ENCODE data around the gene SNRPB. TPM values are rescaled to one million over a fixed set of nuclear protein-coding genes. Genes with fewer than 3 reads are reported as not detected.

SNRPB gene
- total RNA-seq, 1 experiment from 2014 or later = 462 TPM

- Histone ChIP-seq H3K79me2 (ENCODE audit: insufficient read depth, low read length) (no peaks in the 10 kb centered on the region), H3K79me1 (ENCODE audit: insufficient read depth, low read depth, low read length, poor library complexity, severe bottlenecking) (no peaks in the 10 kb centered on the region), H3K4me1 (ENCODE audit: insufficient read depth, low read length) (no peaks in the 10 kb centered on the region), H3T11ph (ENCODE audit: low read length) (no peak overlapping the region), H3K27ac (ENCODE audit: insufficient read length, low read depth, low read length) (no peak overlapping the region), H3K4ac (ENCODE audit: low read depth, low read length) (no peak overlapping the region), H2BK15ac (ENCODE audit: low read depth, low read length) (no peak overlapping the region), H3K9ac (ENCODE audit: extremely low read depth, insufficient read length, low read length) (no peak overlapping the region), H3K4me2 (ENCODE audit: insufficient read depth, insufficient read length, low read length) (no peak overlapping the region), H2AFZ (ENCODE audit: low read length) (no peak overlapping the region), H3K27me3 (ENCODE audit: insufficient read depth, low read length) (peaks cover 38% of the 10 kb centered on the region; the same call in 1 of the 2 replicates), H2BK20ac (ENCODE audit: low read depth, low read length, poor library complexity, severe bottlenecking) (no peak overlapping the region), H2AK5ac (ENCODE audit: insufficient read length, low read length) (no peak overlapping the region), H2BK120ac (ENCODE audit: low read depth, low read length, poor library complexity, severe bottlenecking) (no peak overlapping the region), H3K56ac (ENCODE audit: insufficient read length, low read depth, low read length) (no peak overlapping the region), H2BK5ac (ENCODE audit: insufficient read length, low read length) (no peak overlapping the region), H3K18ac (ENCODE audit: insufficient read length, low read depth, low read length) (no peak overlapping the region), H3K23ac (ENCODE audit: insufficient read length, low read depth, low read length) (no peak overlapping the region), H4K20me1 (ENCODE audit: control insufficient read depth, insufficient read depth, insufficient read length) (no peaks in the 10 kb centered on the region), H4K91ac (ENCODE audit: insufficient read length, low read depth, low read length) (no peak overlapping the region), H3K14ac (ENCODE audit: insufficient read depth, low read length) (no peak overlapping the region), H4K5ac (ENCODE audit: insufficient read length, low read depth, low read length) (no peak overlapping the region), H4K8ac (replicated peaks; ENCODE audit: insufficient read length, low read depth, low read length) (no peak overlapping the region), H2BK12ac (ENCODE audit: insufficient read length, low read depth, low read length) (no peak overlapping the region), H3K23me2 (ENCODE audit: insufficient read length, low read depth, low read length, poor library complexity, severe bottlenecking) (no peaks in the 10 kb centered on the region), H3K9me3 (ENCODE audit: control insufficient read depth, low read depth, low read length) (no peaks in the 10 kb centered on the region)
- H3K27me3 Mint-ChIP-seq (ENCODE audit: low read depth) = peaks cover 58% of the 10 kb centered on the region
- TF ChIP-seq, protein P1, sequence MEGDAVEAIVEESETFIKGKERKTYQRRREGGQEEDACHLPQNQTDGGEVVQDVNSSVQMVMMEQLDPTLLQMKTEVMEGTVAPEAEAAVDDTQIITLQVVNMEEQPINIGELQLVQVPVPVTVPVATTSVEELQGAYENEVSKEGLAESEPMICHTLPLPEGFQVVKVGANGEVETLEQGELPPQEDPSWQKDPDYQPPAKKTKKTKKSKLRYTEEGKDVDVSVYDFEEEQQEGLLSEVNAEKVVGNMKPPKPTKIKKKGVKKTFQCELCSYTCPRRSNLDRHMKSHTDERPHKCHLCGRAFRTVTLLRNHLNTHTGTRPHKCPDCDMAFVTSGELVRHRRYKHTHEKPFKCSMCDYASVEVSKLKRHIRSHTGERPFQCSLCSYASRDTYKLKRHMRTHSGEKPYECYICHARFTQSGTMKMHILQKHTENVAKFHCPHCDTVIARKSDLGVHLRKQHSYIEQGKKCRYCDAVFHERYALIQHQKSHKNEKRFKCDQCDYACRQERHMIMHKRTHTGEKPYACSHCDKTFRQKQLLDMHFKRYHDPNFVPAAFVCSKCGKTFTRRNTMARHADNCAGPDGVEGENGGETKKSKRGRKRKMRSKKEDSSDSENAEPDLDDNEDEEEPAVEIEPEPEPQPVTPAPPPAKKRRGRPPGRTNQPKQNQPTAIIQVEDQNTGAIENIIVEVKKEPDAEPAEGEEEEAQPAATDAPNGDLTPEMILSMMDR (conservative IDR thresholded peaks at IDR 0.05) = no peak
- H3K9me3 Mint-ChIP-seq = no peaks in the 10 kb centered on the region; a peak in 1 of 5 replicates
- no peak overlapping the region for H3K27ac Mint-ChIP-seq
- no peaks in the 10 kb centered on the region; a peak in 1 of 7 replicates for H3K36me3 Mint-ChIP-seq (ENCODE audit: insufficient read depth in 1 of 3, low read depth in 3 of 3)
- H3K4me1 Mint-ChIP-seq = no peaks in the 10 kb centered on the region
- WGBS (ENCODE audit: extremely low coverage, insufficient read length, low lambda C conversion rate) = no CpG with 5 or more reads among the region's 10 CpGs
- no peak for DNase-seq
- no peak overlapping the region for H3K4me3 Mint-ChIP-seq
These were observed 47.5 kb upstream of the SNRPB start for GRCh38 chr20:2518096-2518495.
